ENCODE data around the gene SH3GL2.

SH3GL2 gene

GRCh38 chr9:17813798-17814197 lies 234.9 kb downstream of the SH3GL2 start:
- H3K27me3 Mint-ChIP-seq (ENCODE audit: low read depth): no peaks in the 10 kb centered on the region
- no peaks in the 10 kb centered on the region for H3K4me1 Mint-ChIP-seq (ENCODE audit: low read depth)
- H3K36me3 Mint-ChIP-seq (ENCODE audit: low read depth): no peaks in the 10 kb centered on the region
- no peak overlapping the region for H3K4me3 Mint-ChIP-seq
- H3K27ac Mint-ChIP-seq: no peak overlapping the region
- H3K9me3 Mint-ChIP-seq: no peaks in the 10 kb centered on the region

DNA sequence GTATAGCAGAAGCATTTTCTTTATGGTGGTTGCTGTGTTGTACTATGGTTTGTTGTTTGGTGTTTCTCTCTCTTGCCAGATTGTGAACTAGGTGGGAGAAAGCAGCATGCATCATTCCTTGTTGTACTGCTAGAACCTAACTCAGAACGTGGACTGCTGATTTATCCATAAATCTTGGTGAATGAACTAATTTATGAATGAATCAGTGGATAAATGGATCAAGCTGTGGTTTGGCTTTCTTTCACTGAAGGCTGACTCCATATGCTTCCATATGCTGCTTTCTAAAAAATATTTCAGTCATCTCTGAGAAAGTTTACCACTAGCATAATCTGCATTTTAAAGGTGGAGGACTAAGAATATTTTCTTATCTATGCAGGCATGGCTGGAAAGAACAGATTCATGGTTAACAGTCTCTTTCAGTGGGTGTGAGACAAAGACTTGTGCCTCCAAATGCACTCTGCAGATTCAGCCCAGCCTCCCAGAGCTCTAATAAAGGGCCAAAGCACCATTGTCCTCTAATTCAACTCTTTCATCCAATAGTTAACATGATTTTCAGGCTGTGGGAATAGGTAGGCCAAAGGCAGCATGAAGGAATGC lies 237.7 kb downstream of the SH3GL2 start:
- Mint-ChIP-seq H3K4me1 (ENCODE audit: low read depth) (peaks cover 4% of the 10 kb centered on the region), H3K27me3 (ENCODE audit: low read depth) (no peaks in the 10 kb centered on the region), H3K9me3 (no peaks in the 10 kb centered on the region), H3K27ac (no peak overlapping the region), H3K36me3 (ENCODE audit: low read depth) (no peaks in the 10 kb centered on the region), H3K4me3 (no peak overlapping the region)

- Mint-ChIP-seq H3K36me3 (ENCODE audit: low read depth) (no peaks in the 10 kb centered on the region), H3K4me1 (ENCODE audit: low read depth) (peaks cover 4% of the 10 kb centered on the region), H3K27ac (no peak overlapping the region), H3K27me3 (ENCODE audit: low read depth) (no peaks in the 10 kb centered on the region), H3K9me3 (peaks cover 3% of the 10 kb centered on the region), H3K4me3 (no peak overlapping the region)
Observed at GRCh38 chr9:17824191-17824590, 245.3 kb downstream of the SH3GL2 start.

GRCh38 chr9:17824616-17825264 lies 245.9 kb downstream of the SH3GL2 start:
- H3K36me3 Mint-ChIP-seq (ENCODE audit: low read depth): no peaks in the 10 kb centered on the region
- H3K4me1 Mint-ChIP-seq (ENCODE audit: low read depth): peaks cover 4% of the 10 kb centered on the region
- no peak overlapping the region for H3K4me3 Mint-ChIP-seq
- no peaks in the 10 kb centered on the region for H3K27me3 Mint-ChIP-seq (ENCODE audit: low read depth)
- H3K27ac Mint-ChIP-seq: no peak overlapping the region
- H3K9me3 Mint-ChIP-seq: peaks cover 3% of the 10 kb centered on the region

GRCh38 chr9:17825265-17825659 lies 246.4 kb downstream of the SH3GL2 start:
- no peak overlapping the region for H3K27ac Mint-ChIP-seq
- peaks cover 2% of the 10 kb centered on the region for H3K4me1 Mint-ChIP-seq (ENCODE audit: low read depth)
- no peaks in the 10 kb centered on the region for H3K36me3 Mint-ChIP-seq (ENCODE audit: low read depth)
- no peaks in the 10 kb centered on the region for H3K27me3 Mint-ChIP-seq (ENCODE audit: low read depth)
- H3K9me3 Mint-ChIP-seq: peaks cover 3% of the 10 kb centered on the region
- no peak overlapping the region for H3K4me3 Mint-ChIP-seq

GRCh38 chr9:17829064-17829463 lies 250.2 kb downstream of the SH3GL2 start:
- Mint-ChIP-seq H3K4me1 (ENCODE audit: low read depth) (no peaks in the 10 kb centered on the region), H3K9me3 (no peaks in the 10 kb centered on the region), H3K4me3 (no peak overlapping the region), H3K27ac (no peak overlapping the region), H3K36me3 (ENCODE audit: low read depth) (no peaks in the 10 kb centered on the region), H3K27me3 (ENCODE audit: low read depth) (no peaks in the 10 kb centered on the region)

GRCh38 chr9:17829812-17830385 lies 251.0 kb downstream of the SH3GL2 start:
- Mint-ChIP-seq H3K4me3 (no peak overlapping the region), H3K36me3 (ENCODE audit: low read depth) (no peaks in the 10 kb centered on the region), H3K4me1 (ENCODE audit: low read depth) (no peaks in the 10 kb centered on the region), H3K9me3 (no peaks in the 10 kb centered on the region), H3K27me3 (ENCODE audit: low read depth) (no peaks in the 10 kb centered on the region), H3K27ac (no peak overlapping the region)

GRCh38 chr9:17832812-17833211 lies 253.9 kb downstream of the SH3GL2 start:
- no peaks in the 10 kb centered on the region for H3K27me3 Mint-ChIP-seq (ENCODE audit: low read depth)
- no peak overlapping the region for H3K27ac Mint-ChIP-seq
- H3K4me1 Mint-ChIP-seq (ENCODE audit: low read depth): no peaks in the 10 kb centered on the region
- no peak overlapping the region for H3K4me3 Mint-ChIP-seq
- H3K9me3 Mint-ChIP-seq: no peaks in the 10 kb centered on the region
- no peaks in the 10 kb centered on the region for H3K36me3 Mint-ChIP-seq (ENCODE audit: low read depth)

DNA sequence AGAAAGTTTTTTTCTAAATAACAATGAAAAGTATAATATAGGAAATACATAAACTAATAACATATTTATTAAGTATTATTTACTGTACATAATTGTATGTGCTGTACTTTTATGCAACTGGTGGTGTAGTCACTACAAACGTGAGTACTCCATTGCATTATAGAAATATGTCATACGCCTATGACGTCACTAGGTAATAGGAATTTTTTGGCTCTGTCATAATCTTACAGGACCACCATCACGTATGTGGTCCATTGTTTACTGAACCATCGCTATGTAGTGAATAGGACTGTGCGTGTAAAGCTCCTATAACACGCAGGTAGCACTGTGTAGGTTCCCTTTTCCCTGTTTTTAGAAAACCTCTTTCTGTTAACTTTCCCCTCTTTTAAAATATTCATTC lies 255.0 kb downstream of the SH3GL2 start:
- Mint-ChIP-seq H3K4me1 (ENCODE audit: low read depth) (no peaks in the 10 kb centered on the region), H3K27me3 (ENCODE audit: low read depth) (no peaks in the 10 kb centered on the region), H3K36me3 (ENCODE audit: low read depth) (no peaks in the 10 kb centered on the region), H3K27ac (no peak overlapping the region), H3K9me3 (no peaks in the 10 kb centered on the region), H3K4me3 (no peak overlapping the region)

- Mint-ChIP-seq H3K4me1 (ENCODE audit: low read depth) (no peaks in the 10 kb centered on the region), H3K9me3 (no peaks in the 10 kb centered on the region), H3K36me3 (ENCODE audit: low read depth) (no peaks in the 10 kb centered on the region), H3K27me3 (ENCODE audit: low read depth) (no peaks in the 10 kb centered on the region), H3K27ac (no peak overlapping the region), H3K4me3 (no peak overlapping the region)
Observed at GRCh38 chr9:17837965-17838364, 259.1 kb downstream of the SH3GL2 start.

GRCh38 chr9:17839776-17840175 lies 260.9 kb downstream of the SH3GL2 start:
- Mint-ChIP-seq H3K27me3 (ENCODE audit: low read depth) (no peaks in the 10 kb centered on the region), H3K9me3 (peaks cover 5% of the 10 kb centered on the region), H3K4me3 (no peak overlapping the region), H3K4me1 (ENCODE audit: low read depth) (no peaks in the 10 kb centered on the region), H3K36me3 (ENCODE audit: low read depth) (no peaks in the 10 kb centered on the region), H3K27ac (no peak overlapping the region)

DNA sequence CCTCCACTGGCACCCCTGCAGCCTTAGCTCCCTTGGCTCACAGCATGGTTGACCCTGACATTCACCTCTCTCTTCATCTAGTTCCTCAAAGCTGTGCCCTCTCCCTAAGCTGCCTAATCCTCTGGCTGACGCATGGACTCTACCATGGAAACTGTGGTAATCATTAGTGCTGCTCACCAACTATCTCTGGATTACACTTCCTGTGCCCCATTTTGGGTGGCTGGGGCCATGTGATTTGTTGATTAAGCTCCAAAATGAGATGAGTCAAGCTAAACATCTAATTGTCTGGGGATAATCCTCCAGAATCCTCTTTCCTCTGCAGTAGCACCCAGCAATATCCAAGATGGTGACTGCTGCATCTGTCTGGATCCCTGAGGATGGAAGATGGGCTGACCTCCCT lies 264.4 kb downstream of the SH3GL2 start:
- Mint-ChIP-seq H3K4me3 (no peak overlapping the region), H3K27me3 (ENCODE audit: low read depth) (no peaks in the 10 kb centered on the region), H3K9me3 (peaks cover 5% of the 10 kb centered on the region), H3K27ac (no peak overlapping the region), H3K4me1 (ENCODE audit: low read depth) (no peaks in the 10 kb centered on the region), H3K36me3 (ENCODE audit: low read depth) (no peaks in the 10 kb centered on the region)
